Measurements from ENCODE around the gene MASP2.
"Not testable (repeated sequence)": the region's sequence is repeated elsewhere in the genome, so short reads cannot be mapped to it uniquely, and the experiment has no call there.

DNA sequence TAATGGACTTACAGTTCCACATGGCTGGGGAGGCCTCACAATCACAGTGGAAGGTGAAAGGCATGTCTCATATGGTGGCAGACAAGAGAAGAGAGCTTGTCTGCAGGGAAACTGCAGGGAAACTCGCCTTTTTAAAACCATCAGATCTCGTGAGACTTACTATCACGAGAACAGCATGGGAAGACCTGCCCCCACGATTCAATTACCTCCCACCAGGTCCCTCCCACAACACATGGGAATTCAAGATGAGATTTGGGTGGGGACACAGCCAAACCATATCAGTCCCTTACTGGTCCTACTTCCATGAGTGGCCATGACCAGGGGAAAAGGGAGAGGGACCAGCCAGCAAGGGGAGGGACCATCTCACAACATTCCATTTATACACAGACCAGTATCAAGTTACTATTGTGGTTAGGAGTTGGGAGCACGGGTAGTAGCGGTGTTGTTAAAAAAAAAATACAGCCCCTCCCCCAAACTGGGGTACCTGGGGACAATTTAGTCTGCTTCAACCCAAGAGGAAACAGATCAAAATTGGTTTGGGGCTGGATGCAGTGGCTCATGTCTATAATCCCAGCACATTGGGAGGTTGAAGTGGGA lies 57.0 kb downstream of the MASP2 start:
- TF ChIP-seq EZH2phosphoT487 (IDR thresholded peaks at IDR 0.05; ENCODE audit: low read depth): not testable (repeated sequence)
- TF ChIP-seq, protein P1, sequence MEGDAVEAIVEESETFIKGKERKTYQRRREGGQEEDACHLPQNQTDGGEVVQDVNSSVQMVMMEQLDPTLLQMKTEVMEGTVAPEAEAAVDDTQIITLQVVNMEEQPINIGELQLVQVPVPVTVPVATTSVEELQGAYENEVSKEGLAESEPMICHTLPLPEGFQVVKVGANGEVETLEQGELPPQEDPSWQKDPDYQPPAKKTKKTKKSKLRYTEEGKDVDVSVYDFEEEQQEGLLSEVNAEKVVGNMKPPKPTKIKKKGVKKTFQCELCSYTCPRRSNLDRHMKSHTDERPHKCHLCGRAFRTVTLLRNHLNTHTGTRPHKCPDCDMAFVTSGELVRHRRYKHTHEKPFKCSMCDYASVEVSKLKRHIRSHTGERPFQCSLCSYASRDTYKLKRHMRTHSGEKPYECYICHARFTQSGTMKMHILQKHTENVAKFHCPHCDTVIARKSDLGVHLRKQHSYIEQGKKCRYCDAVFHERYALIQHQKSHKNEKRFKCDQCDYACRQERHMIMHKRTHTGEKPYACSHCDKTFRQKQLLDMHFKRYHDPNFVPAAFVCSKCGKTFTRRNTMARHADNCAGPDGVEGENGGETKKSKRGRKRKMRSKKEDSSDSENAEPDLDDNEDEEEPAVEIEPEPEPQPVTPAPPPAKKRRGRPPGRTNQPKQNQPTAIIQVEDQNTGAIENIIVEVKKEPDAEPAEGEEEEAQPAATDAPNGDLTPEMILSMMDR (IDR thresholded peaks at IDR 0.05; ENCODE audit: low read depth, low read length): not testable (repeated sequence)

Data from OCI-LY3 (cell line).